ENCODE results near the gene NSD2.

Gene NSD2

GRCh38 chr4:1972414-1972813 is 101.2 kb downstream of the NSD2 start:
- no peak overlapping the region for H3K4me2 ChIP-seq (ENCODE audit: low read length)

GRCh38 chr4:1973218-1973617 is 102.0 kb downstream of the NSD2 start:
- H3K27ac ChIP-seq (ENCODE audit: low read length): no peak overlapping the region
- no peak overlapping the region for H3K4me3 ChIP-seq (ENCODE audit: low read length)
- H3K36me3 ChIP-seq (replicated peaks; ENCODE audit: low read depth, low read length): peaks cover 71% of the 10 kb centered on the region
- no peak for TF ChIP-seq CTCF (IDR thresholded peaks at IDR 0.05; ENCODE audit: low read depth, low read length)
- TF ChIP-seq EZH2phosphoT487 (IDR thresholded peaks at IDR 0.05; ENCODE audit: low read depth): no peak
- H3K4me1 ChIP-seq (ENCODE audit: low read length): no peaks in the 10 kb centered on the region
- H3K9me3 ChIP-seq (ENCODE audit: insufficient read depth, low read length): no peaks in the 10 kb centered on the region
- no peaks in the 10 kb centered on the region; the same call in 1 of the 2 replicates for H4K20me1 ChIP-seq (ENCODE audit: insufficient read depth, low read length)
- H2AFZ ChIP-seq (ENCODE audit: low read depth, low read length): no peak overlapping the region
- H3K4me2 ChIP-seq (ENCODE audit: low read length): no peak overlapping the region
- H3K27me3 ChIP-seq (ENCODE audit: low read depth, low read length): no peaks in the 10 kb centered on the region
- H3K79me2 ChIP-seq (ENCODE audit: low read length): peaks cover 6% of the 10 kb centered on the region; the same call in 1 of the 2 replicates
- no peak overlapping the region for H3K9ac ChIP-seq (ENCODE audit: low read length)

More at GRCh38 chr4:1972414-1972813, 101.2 kb downstream of the NSD2 start:
- TF ChIP-seq CTCF (IDR thresholded peaks at IDR 0.05; ENCODE audit: low read depth, low read length): no peak
- TF ChIP-seq EZH2phosphoT487 (IDR thresholded peaks at IDR 0.05; ENCODE audit: low read depth): no peak
- no peak overlapping the region for H3K4me3 ChIP-seq (ENCODE audit: low read length)
- peaks cover 6% of the 10 kb centered on the region; the same call in 1 of the 2 replicates for H3K79me2 ChIP-seq (ENCODE audit: low read length)
- peaks cover 75% of the 10 kb centered on the region for H3K36me3 ChIP-seq (replicated peaks; ENCODE audit: low read depth, low read length)
- H2AFZ ChIP-seq (ENCODE audit: low read depth, low read length): no peak overlapping the region
- H3K4me1 ChIP-seq (ENCODE audit: low read length): no peaks in the 10 kb centered on the region
- no peak overlapping the region for H3K9ac ChIP-seq (ENCODE audit: low read length)
- no peaks in the 10 kb centered on the region for H3K9me3 ChIP-seq (ENCODE audit: insufficient read depth, low read length)
- H4K20me1 ChIP-seq (ENCODE audit: insufficient read depth, low read length): no peaks in the 10 kb centered on the region; the same call in 1 of the 2 replicates
- no peaks in the 10 kb centered on the region for H3K27me3 ChIP-seq (ENCODE audit: low read depth, low read length)
- H3K27ac ChIP-seq (ENCODE audit: low read length): no peak overlapping the region

- Histone ChIP-seq H3K27ac (ENCODE audit: low read length) (no peak overlapping the region), H4K20me1 (ENCODE audit: insufficient read depth, low read length) (no peaks in the 10 kb centered on the region; the same call in 1 of the 2 replicates), H3K4me2 (ENCODE audit: low read length) (no peak overlapping the region), H3K9me3 (ENCODE audit: insufficient read depth, low read length) (no peaks in the 10 kb centered on the region), H3K4me3 (ENCODE audit: low read length) (no peak overlapping the region), H3K79me2 (ENCODE audit: low read length) (peaks cover 6% of the 10 kb centered on the region; the same call in 1 of the 2 replicates), H3K4me1 (ENCODE audit: low read length) (no peaks in the 10 kb centered on the region), H3K36me3 (replicated peaks; ENCODE audit: low read depth, low read length) (peaks cover 71% of the 10 kb centered on the region), H2AFZ (ENCODE audit: low read depth, low read length) (no peak overlapping the region), H3K9ac (ENCODE audit: low read length) (no peak overlapping the region), H3K27me3 (ENCODE audit: low read depth, low read length) (no peaks in the 10 kb centered on the region)
- TF ChIP-seq EZH2phosphoT487 (IDR thresholded peaks at IDR 0.05; ENCODE audit: low read depth) (no peak), CTCF (IDR thresholded peaks at IDR 0.05; ENCODE audit: low read depth, low read length) (no peak)
Observed at GRCh38 chr4:1973661-1974060, 102.5 kb downstream of the NSD2 start.

- peaks cover 2% of the 10 kb centered on the region; the same call in 1 of the 2 replicates for H4K20me1 ChIP-seq (ENCODE audit: insufficient read depth, low read length)
- H3K4me1 ChIP-seq (ENCODE audit: low read length): no peaks in the 10 kb centered on the region
- no peaks in the 10 kb centered on the region for H3K27me3 ChIP-seq (ENCODE audit: low read depth, low read length)
- no peak for TF ChIP-seq CTCF (IDR thresholded peaks at IDR 0.05; ENCODE audit: low read depth, low read length)
- no peak for TF ChIP-seq EZH2phosphoT487 (IDR thresholded peaks at IDR 0.05; ENCODE audit: low read depth)
- no peak overlapping the region for H3K4me3 ChIP-seq (ENCODE audit: low read length)
- no peak overlapping the region for H3K4me2 ChIP-seq (ENCODE audit: low read length)
- peaks cover 74% of the 10 kb centered on the region for H3K36me3 ChIP-seq (replicated peaks; ENCODE audit: low read depth, low read length)
- H2AFZ ChIP-seq (ENCODE audit: low read depth, low read length): no peak overlapping the region
- peaks cover 6% of the 10 kb centered on the region; the same call in 1 of the 2 replicates for H3K79me2 ChIP-seq (ENCODE audit: low read length)
- H3K9me3 ChIP-seq (ENCODE audit: insufficient read depth, low read length): no peaks in the 10 kb centered on the region
- no peak overlapping the region for H3K27ac ChIP-seq (ENCODE audit: low read length)
- H3K9ac ChIP-seq (ENCODE audit: low read length): no peak overlapping the region
Observed at GRCh38 chr4:1974840-1975239, 103.6 kb downstream of the NSD2 start.
